NCI-H524 (cell line): ENCODE measurements around the gene SGMS1.
A peak's percentile ranks its signal among the peaks of the same experiment; 100 is the strongest.

ENCODE experiments used
- DNase-seq, 2 experiments: peaks; one replicate each; lab custom pipeline; 2025; lab: John Stamatoyannopoulos, UW

The SGMS1 gene

GRCh38 chr10:50636618-50637579 lies 13.1 kb upstream of the SGMS1 start:
- DNase-seq: no peak

GRCh38 chr10:50635286-50635685 lies 11.5 kb upstream of the SGMS1 start:
- DNase-seq: no peak

- DNase-seq: no peak
Observed at GRCh38 chr10:50634479-50634878, 10.7 kb upstream of the SGMS1 start.

- DNase-seq: no peak
Observed at GRCh38 chr10:50631052-50631451, 7.3 kb upstream of the SGMS1 start.

- DNase-seq: no peak
Observed at GRCh38 chr10:50629495-50630122, 5.9 kb upstream of the SGMS1 start.

GRCh38 chr10:50627896-50628295 lies 4.1 kb upstream of the SGMS1 start:
- no peak for DNase-seq

- no peak for DNase-seq
Observed at GRCh38 chr10:50627443-50627842, 3.7 kb upstream of the SGMS1 start.

GRCh38 chr10:50625649-50626132 lies 1.9 kb upstream of the SGMS1 start:
- DNase-seq: no peak

GRCh38 chr10:50624866-50625501 lies 1.2 kb upstream of the SGMS1 start:
- DNase-seq: peak; percentile 36 to 66

GRCh38 chr10:50624413-50624865 lies 683 bp upstream of the SGMS1 start:
- peak; percentile 43 to 75 for DNase-seq

- peak in 1 of 2 experiments; percentile 1 for DNase-seq
Observed at GRCh38 chr10:50622706-50623662, 772 bp downstream of the SGMS1 start.

GRCh38 chr10:50621968-50622705 lies 1.6 kb downstream of the SGMS1 start:
- DNase-seq: peak; percentile 18 to 68

GRCh38 chr10:50620899-50621298 lies 2.9 kb downstream of the SGMS1 start:
- no peak for DNase-seq

- DNase-seq: no peak
Observed at GRCh38 chr10:50619882-50620281, 3.9 kb downstream of the SGMS1 start.

- DNase-seq: no peak
Observed at GRCh38 chr10:50619166-50619565, 4.6 kb downstream of the SGMS1 start.

GRCh38 chr10:50618624-50619023 lies 5.1 kb downstream of the SGMS1 start:
- DNase-seq: no peak

GRCh38 chr10:50615658-50616057 lies 8.1 kb downstream of the SGMS1 start:
- peak; percentile 38 to 66 for DNase-seq

- peak in 1 of 2 experiments; percentile 16 for DNase-seq
Observed at GRCh38 chr10:50614444-50615137, 9.2 kb downstream of the SGMS1 start.

- DNase-seq: no peak
Observed at GRCh38 chr10:50613726-50614443, 9.9 kb downstream of the SGMS1 start.
